Osteoblast (primary cell): ENCODE data around the gene NRDE2. TPM values are rescaled to one million over a fixed set of nuclear protein-coding genes. Genes with fewer than 3 reads are reported as not detected.
"Not testable (repeated sequence)": the region's sequence is repeated elsewhere in the genome, so short reads cannot be mapped to it uniquely, and the experiment has no call there.

Experiments
- DNase-seq: peaks from one replicate; pipeline ENCODE4 v3.0.0; 2011; ENCODE audit warnings: low spot score, mixed read lengths; ENCODE audit not compliant: insufficient read length; ENCODE audit errors: missing footprints
- H2AFZ ChIP-seq: 2 replicates; pipeline ENCODE4 v1.6.0; 2011; ENCODE audit warnings: mild to moderate bottlenecking, low read length
- H3K27ac ChIP-seq: 2 replicates; pipeline ENCODE4 v1.5.1; 2011; ENCODE audit warnings: mild to moderate bottlenecking, low read depth, low read length, moderate library complexity
- H3K27me3 ChIP-seq: 2 replicates; pipeline ENCODE4 v1.6.0; 2012; ENCODE audit warnings: mild to moderate bottlenecking, control low read depth, inconsistent platforms, low read length, moderate library complexity; ENCODE audit not compliant: insufficient read depth
- H3K36me3 ChIP-seq: 2 replicates; pipeline ENCODE4 v1.5.1; 2011; ENCODE audit warnings: mild to moderate bottlenecking, low read length, control low read depth, moderate library complexity; ENCODE audit not compliant: insufficient read depth
- H3K4me1 ChIP-seq: 2 replicates; pipeline ENCODE4 v1.5.1; 2011; ENCODE audit warnings: mild to moderate bottlenecking, low read length, control low read depth, moderate library complexity; ENCODE audit not compliant: insufficient read depth
- H3K4me2 ChIP-seq: 2 replicates; pipeline ENCODE4 v1.6.0; 2011; ENCODE audit warnings: mild to moderate bottlenecking, low read length; ENCODE audit not compliant: insufficient read depth
- H3K4me3 ChIP-seq: fragments of 200-600 bp; sonication (generic); 3 replicates; pipeline ENCODE4 v1.5.1; 2012; ENCODE audit warnings: mild to moderate bottlenecking, low read length, inconsistent platforms; ENCODE audit not compliant: insufficient read depth
- H3K79me2 ChIP-seq: 2 replicates; pipeline ENCODE4 v1.6.0; 2012; ENCODE audit warnings: mild to moderate bottlenecking, low read length, control low read depth, inconsistent platforms; ENCODE audit not compliant: insufficient read depth
- H3K9me3 ChIP-seq: 2 replicates; pipeline ENCODE4 v1.5.1; 2011; ENCODE audit warnings: low read depth, low read length, control low read depth
- H4K20me1 ChIP-seq: 2 replicates; pipeline ENCODE4 v1.6.0; 2012; ENCODE audit warnings: mild to moderate bottlenecking, low read length, control low read depth; ENCODE audit not compliant: insufficient read depth
- total RNA-seq: library from RNA; depleted of rRNA; stranded (reverse); fragments of >200 nt; gene quantifications from 2 replicates; pipeline ENCODE4 v1.2.3, GENCODE V29; 2012
- TF ChIP-seq, protein P1 (sequence below): IDR thresholded peaks from 2 replicates; pipeline ENCODE4 v1.5.1; 2011; ENCODE audit warnings: mild to moderate bottlenecking, low read depth, low read length, moderate library complexity; ENCODE audit errors: extremely low read depth

The NRDE2 gene
- total RNA-seq, 1 donor = 11.2 TPM

- Histone ChIP-seq H3K27me3 (peaks cover 2% of the 10 kb centered on the region), H3K36me3 (no peaks in the 10 kb centered on the region), H3K4me1 (no peaks in the 10 kb centered on the region), H3K9me3 (no peaks in the 10 kb centered on the region), H2AFZ (no peak overlapping the region), H3K79me2 (no peaks in the 10 kb centered on the region), H3K4me3 (no peak overlapping the region), H3K4me2 (no peak overlapping the region), H3K27ac (no peak overlapping the region), H4K20me1 (no peaks in the 10 kb centered on the region)
- TF ChIP-seq, protein P1, sequence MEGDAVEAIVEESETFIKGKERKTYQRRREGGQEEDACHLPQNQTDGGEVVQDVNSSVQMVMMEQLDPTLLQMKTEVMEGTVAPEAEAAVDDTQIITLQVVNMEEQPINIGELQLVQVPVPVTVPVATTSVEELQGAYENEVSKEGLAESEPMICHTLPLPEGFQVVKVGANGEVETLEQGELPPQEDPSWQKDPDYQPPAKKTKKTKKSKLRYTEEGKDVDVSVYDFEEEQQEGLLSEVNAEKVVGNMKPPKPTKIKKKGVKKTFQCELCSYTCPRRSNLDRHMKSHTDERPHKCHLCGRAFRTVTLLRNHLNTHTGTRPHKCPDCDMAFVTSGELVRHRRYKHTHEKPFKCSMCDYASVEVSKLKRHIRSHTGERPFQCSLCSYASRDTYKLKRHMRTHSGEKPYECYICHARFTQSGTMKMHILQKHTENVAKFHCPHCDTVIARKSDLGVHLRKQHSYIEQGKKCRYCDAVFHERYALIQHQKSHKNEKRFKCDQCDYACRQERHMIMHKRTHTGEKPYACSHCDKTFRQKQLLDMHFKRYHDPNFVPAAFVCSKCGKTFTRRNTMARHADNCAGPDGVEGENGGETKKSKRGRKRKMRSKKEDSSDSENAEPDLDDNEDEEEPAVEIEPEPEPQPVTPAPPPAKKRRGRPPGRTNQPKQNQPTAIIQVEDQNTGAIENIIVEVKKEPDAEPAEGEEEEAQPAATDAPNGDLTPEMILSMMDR = no peak
- DNase-seq = no peak
These were observed 13.5 kb upstream of the NRDE2 start for GRCh38 chr14:90345239-90345557.

- no peak overlapping the region for H3K4me3 ChIP-seq
- TF ChIP-seq, protein P1 = no peak
- no peak for DNase-seq
- H3K27me3 ChIP-seq = peaks cover 2% of the 10 kb centered on the region
- H2AFZ ChIP-seq = no peak overlapping the region
- no peaks in the 10 kb centered on the region for H3K4me1 ChIP-seq
- no peaks in the 10 kb centered on the region for H3K9me3 ChIP-seq
- H3K79me2 ChIP-seq = no peaks in the 10 kb centered on the region
- H3K4me2 ChIP-seq = no peak overlapping the region
- no peaks in the 10 kb centered on the region for H4K20me1 ChIP-seq
- no peaks in the 10 kb centered on the region for H3K36me3 ChIP-seq
- H3K27ac ChIP-seq = no peak overlapping the region
These were observed 12.8 kb upstream of the NRDE2 start for GRCh38 chr14:90344331-90345238.

GRCh38 chr14:90342327-90342726, 10.6 kb upstream of the NRDE2 start:
- DNase-seq = no peak
- H3K4me3 ChIP-seq = no peak overlapping the region
- H3K27me3 ChIP-seq = peaks cover 13% of the 10 kb centered on the region
- H3K9me3 ChIP-seq = no peaks in the 10 kb centered on the region
- TF ChIP-seq, protein P1 = no peak
- H3K4me1 ChIP-seq = no peaks in the 10 kb centered on the region
- H3K79me2 ChIP-seq = no peaks in the 10 kb centered on the region
- H4K20me1 ChIP-seq = no peaks in the 10 kb centered on the region
- no peak overlapping the region for H3K4me2 ChIP-seq
- no peak overlapping the region for H2AFZ ChIP-seq
- no peak overlapping the region for H3K27ac ChIP-seq
- H3K36me3 ChIP-seq = no peaks in the 10 kb centered on the region

GRCh38 chr14:90341784-90342183, 10.0 kb upstream of the NRDE2 start:
- Histone ChIP-seq H4K20me1 (no peaks in the 10 kb centered on the region), H3K36me3 (no peaks in the 10 kb centered on the region), H3K9me3 (no peaks in the 10 kb centered on the region), H2AFZ (no peak overlapping the region), H3K4me2 (no peak overlapping the region), H3K79me2 (no peaks in the 10 kb centered on the region), H3K4me1 (no peaks in the 10 kb centered on the region), H3K27ac (no peak overlapping the region), H3K4me3 (no peak overlapping the region), H3K27me3 (peaks cover 18% of the 10 kb centered on the region)
- TF ChIP-seq, protein P1 = no peak
- DNase-seq = no peak

- H4K20me1 ChIP-seq, H3K4me3 ChIP-seq, DNase-seq, H3K36me3 ChIP-seq, H3K79me2 ChIP-seq, H3K4me2 ChIP-seq, H3K9me3 ChIP-seq, H3K27ac ChIP-seq, H3K4me1 ChIP-seq, H2AFZ ChIP-seq: not testable (repeated sequence)
- peaks cover 23% of the 10 kb centered on the region for H3K27me3 ChIP-seq
These were observed 9.5 kb upstream of the NRDE2 start for GRCh38 chr14:90341232-90341631.
